ENCODE data around the gene CAND2. TPM values are rescaled to one million over a fixed set of nuclear protein-coding genes. Genes with fewer than 3 reads are reported as not detected.
"Not testable (repeated sequence)": the region's sequence is repeated elsewhere in the genome, so short reads cannot be mapped to it uniquely, and the experiment has no call there.

Gene CAND2
- total and polyA plus RNA-seq, 5 experiments from 2014 or later = 1.8 to 4.3 (median 3.6) TPM

- Mint-ChIP-seq H3K36me3 (peaks cover 5 to 65% (median 21%) of the 10 kb centered on the region in 3 donors), H3K27me3 (no peaks in the 10 kb centered on the region)
These were observed 42.9 kb downstream of the CAND2 start for GRCh38 chr3:12839156-12839946.

GRCh38 chr3:12840148-12840547 is 43.7 kb downstream of the CAND2 start:
- H3K4me3 Mint-ChIP-seq = peak overlapping the region; percentile 94 to 98 (median 96)
- peaks cover 21 to 49% (median 46%) of the 10 kb centered on the region in 4 donors for H3K4me1 Mint-ChIP-seq
- POLR2A ChIA-PET = interaction anchor here (0.9 to 3.3 kb wide), 6 partner anchors 9 to 176 kb away, joined by 3 to 27 read pairs (median 14); partner anchors contain the start of genes CAND2 and RAF1
- H3K27me3 Mint-ChIP-seq, H3K9me3 Mint-ChIP-seq, DNase-seq, ATAC-seq: not testable (repeated sequence)
- peak overlapping the region; percentile 97 to 100 (median 100) for H3K27ac Mint-ChIP-seq
- H3K36me3 Mint-ChIP-seq = peaks cover 5 to 57% (median 21%) of the 10 kb centered on the region in 3 donors

More at GRCh38 chr3:12839156-12839946, 42.9 kb downstream of the CAND2 start:
- peaks cover 20 to 49% (median 46%) of the 10 kb centered on the region in 4 donors for H3K4me1 Mint-ChIP-seq
- H3K4me3 Mint-ChIP-seq = peak overlapping the region; percentile 94 to 98 (median 96)
- POLR2A ChIA-PET = interaction anchor here (0.6 to 2.5 kb wide), 3 partner anchors 9 to 211 kb away, joined by 4 to 9 read pairs (median 7); partner anchors contain the start of gene RAF1
- H3K27ac Mint-ChIP-seq = peak overlapping the region; percentile 71 to 100 (median 99)
- no peaks in the 10 kb centered on the region for H3K9me3 Mint-ChIP-seq
- ATAC-seq (no peak), DNase-seq (no peak)

- Mint-ChIP-seq H3K27me3 (no peaks in the 10 kb centered on the region), H3K4me3 (peak overlapping the region; percentile 94 to 98 (median 96)), H3K4me1 (peaks cover 22 to 49% (median 46%) of the 10 kb centered on the region in 4 donors), H3K27ac (peak overlapping the region; percentile 97 to 100 (median 100)), H3K9me3 (no peaks in the 10 kb centered on the region), H3K36me3 (peaks cover 5 to 53% (median 21%) of the 10 kb centered on the region in 3 donors)
- POLR2A ChIA-PET = interaction anchor here (0.9 to 3.3 kb wide), 14 partner anchors 9 to 1810 kb away, joined by 3 to 34 read pairs (median 6); partner anchors contain the start of genes CAND2, CCDC174, RAF1 and TSEN2
- DNase-seq = peak in 2 of 10 donors; percentile 39 to 41
- ATAC-seq = peak; percentile 51 to 64
These were observed 44.2 kb downstream of the CAND2 start for GRCh38 chr3:12840591-12841148.

GRCh38 chr3:12841149-12841969 is 44.9 kb downstream of the CAND2 start, which contains the start of gene RPL32:
Gene RPL32 (minus strand): TSS chr3:12841565. CDS start chr3:12840237, 1,328 bp downstream.
- H3K9me3 Mint-ChIP-seq = no peaks in the 10 kb centered on the region
- peak within 1 kb of the TSS; percentile 94 to 98 (median 96) for H3K4me3 Mint-ChIP-seq
- POLR2A ChIA-PET = interaction anchor here (0.5 to 3.3 kb wide), 24 partner anchors 10 to 1809 kb away, joined by 3 to 34 read pairs (median 4); partner anchors contain the start of genes CAND2, CCDC174, CHCHD4 and HDAC11
- peaks cover 22 to 49% (median 46%) of the 10 kb centered on the region in 4 donors for H3K4me1 Mint-ChIP-seq
- peak; percentile 86 to 87 for ATAC-seq
- no peaks in the 10 kb centered on the region for H3K27me3 Mint-ChIP-seq
- peak within 1 kb of the TSS; percentile 97 to 100 (median 100) for H3K27ac Mint-ChIP-seq
- H3K36me3 Mint-ChIP-seq = peaks cover 5 to 46% (median 21%) of the 10 kb centered on the region in 3 donors
- DNase-seq = peak; percentile 72 to 96 (median 85)

GRCh38 chr3:12841970-12842328 is 45.5 kb downstream of the CAND2 start:
- peaks cover 0 to 2% (median 0%) of the 10 kb centered on the region in 9 donors for H3K9me3 Mint-ChIP-seq
- POLR2A ChIA-PET = interaction anchor here (0.5 to 3.3 kb wide), 22 partner anchors 10 to 1809 kb away, joined by 3 to 34 read pairs (median 4); partner anchors contain the start of genes CAND2, CCDC174, CHCHD4 and HDAC11
- no peaks in the 10 kb centered on the region for H3K27me3 Mint-ChIP-seq
- peak overlapping the region; percentile 97 to 100 (median 100) for H3K27ac Mint-ChIP-seq
- H3K4me1 Mint-ChIP-seq = peaks cover 21 to 49% (median 43%) of the 10 kb centered on the region in 4 donors
- ATAC-seq (no peak), DNase-seq (no peak)
- H3K36me3 Mint-ChIP-seq = peaks cover 5 to 40% (median 21%) of the 10 kb centered on the region in 3 donors
- H3K4me3 Mint-ChIP-seq = peak overlapping the region; percentile 94 to 98 (median 96)

GRCh38 chr3:12842469-12842868 is 46.0 kb downstream of the CAND2 start:
- Mint-ChIP-seq H3K27me3 (no peaks in the 10 kb centered on the region), H3K9me3 (peaks cover 0 to 2% (median 0%) of the 10 kb centered on the region in 9 donors), H3K36me3 (peaks cover 5 to 35% (median 20%) of the 10 kb centered on the region in 3 donors), H3K27ac (peak overlapping the region in 6 of 10 donors; percentile 99 to 100 (median 100)), H3K4me1 (peaks cover 18 to 46% (median 38%) of the 10 kb centered on the region in 4 donors), H3K4me3 (peak overlapping the region in 2 of 10 donors; percentile 94 to 95)
- DNase-seq (no peak), ATAC-seq (no peak)
- POLR2A ChIA-PET = interaction anchor here (0.8 to 3.3 kb wide), 8 partner anchors 11 to 1808 kb away, joined by 3 to 34 read pairs (median 12); partner anchors contain the start of genes CAND2 and CCDC174

- POLR2A ChIA-PET = interaction anchor here (0.9 kb wide), 1 partner anchor 14 kb away, joined by 4 read pairs; no protein-coding TSS in a partner anchor
- no peak for ATAC-seq
- peaks cover 3 to 13% (median 5%) of the 10 kb centered on the region in 4 donors for H3K4me1 Mint-ChIP-seq
- no peak overlapping the region for H3K4me3 Mint-ChIP-seq
- no peak overlapping the region for H3K27ac Mint-ChIP-seq
- H3K27me3 Mint-ChIP-seq = peaks cover 0 to 2% (median 0%) of the 10 kb centered on the region in 5 donors
- H3K9me3 Mint-ChIP-seq = peaks cover 0 to 2% (median 0%) of the 10 kb centered on the region in 9 donors
- DNase-seq = no peak
- H3K36me3 Mint-ChIP-seq = peaks cover 1 to 2% (median 1%) of the 10 kb centered on the region in 3 donors
These were observed 49.3 kb downstream of the CAND2 start for GRCh38 chr3:12845811-12846210.

- Mint-ChIP-seq H3K27ac (no peak overlapping the region), H3K9me3 (peaks cover 0 to 1% (median 0%) of the 10 kb centered on the region in 9 donors), H3K27me3 (peaks cover 0 to 12% (median 7%) of the 10 kb centered on the region in 5 donors), H3K4me1 (peaks cover 0 to 3% (median 0%) of the 10 kb centered on the region in 4 donors), H3K36me3 (no peaks in the 10 kb centered on the region), H3K4me3 (no peak overlapping the region)
- no peak for ATAC-seq
- no peak for DNase-seq
- POLR2A ChIA-PET = interaction anchor here (1.1 kb wide), 1 partner anchor 11 kb away, joined by 6 read pairs; the partner anchor contains the start of gene RPL32
These were observed 55.7 kb downstream of the CAND2 start for GRCh38 chr3:12852201-12852600.

- peaks cover 0 to 13% (median 7%) of the 10 kb centered on the region in 5 donors for H3K27me3 Mint-ChIP-seq
- not testable (repeated sequence) for H3K4me3 Mint-ChIP-seq, ATAC-seq, H3K27ac Mint-ChIP-seq, H3K4me1 Mint-ChIP-seq, H3K36me3 Mint-ChIP-seq, H3K9me3 Mint-ChIP-seq, DNase-seq
- POLR2A ChIA-PET = interaction anchor here (0.9 kb wide), 1 partner anchor 13 kb away, joined by 3 read pairs; the partner anchor contains the start of gene RPL32
These were observed 57.4 kb downstream of the CAND2 start for GRCh38 chr3:12853847-12854246.

- DNase-seq = no peak
- Mint-ChIP-seq H3K27ac (no peak overlapping the region), H3K4me1 (peaks cover 0 to 3% (median 0%) of the 10 kb centered on the region in 4 donors), H3K9me3 (peaks cover 0 to 1% (median 0%) of the 10 kb centered on the region in 9 donors), H3K4me3 (no peak overlapping the region), H3K27me3 (peaks cover 0 to 15% (median 7%) of the 10 kb centered on the region in 5 donors), H3K36me3 (no peaks in the 10 kb centered on the region)
- POLR2A ChIA-PET = interaction anchor here (1.6 kb wide), 1 partner anchor 13 kb away, joined by 6 read pairs; the partner anchor contains the start of gene RPL32
- no peak for ATAC-seq
These were observed 58.1 kb downstream of the CAND2 start for GRCh38 chr3:12854565-12854964.

- Mint-ChIP-seq H3K4me1 (no peaks in the 10 kb centered on the region), H3K9me3 (no peaks in the 10 kb centered on the region), H3K4me3 (no peak overlapping the region), H3K36me3 (no peaks in the 10 kb centered on the region), H3K27ac (no peak overlapping the region), H3K27me3 (peaks cover 0 to 13% (median 4%) of the 10 kb centered on the region in 5 donors)
- POLR2A ChIA-PET = no interaction called here
- ATAC-seq (no peak), DNase-seq (no peak)
These were observed 60.1 kb downstream of the CAND2 start for GRCh38 chr3:12856626-12857025.

Measured in naive thymus-derived CD8-positive, alpha-beta T cell (primary cell).